Regular cardiac myocyte (primary cell): ENCODE results near the gene METTL2A. TPM values are rescaled to one million over a fixed set of nuclear protein-coding genes. Genes with fewer than 3 reads are reported as not detected.

Experiments used
- total RNA-seq: library from RNA; depleted of rRNA; stranded (reverse); fragments of >200 nt; gene quantifications from 2 replicates; pipeline ENCODE4 v1.2.3, GENCODE V29; 2014

Gene METTL2A, protein sequence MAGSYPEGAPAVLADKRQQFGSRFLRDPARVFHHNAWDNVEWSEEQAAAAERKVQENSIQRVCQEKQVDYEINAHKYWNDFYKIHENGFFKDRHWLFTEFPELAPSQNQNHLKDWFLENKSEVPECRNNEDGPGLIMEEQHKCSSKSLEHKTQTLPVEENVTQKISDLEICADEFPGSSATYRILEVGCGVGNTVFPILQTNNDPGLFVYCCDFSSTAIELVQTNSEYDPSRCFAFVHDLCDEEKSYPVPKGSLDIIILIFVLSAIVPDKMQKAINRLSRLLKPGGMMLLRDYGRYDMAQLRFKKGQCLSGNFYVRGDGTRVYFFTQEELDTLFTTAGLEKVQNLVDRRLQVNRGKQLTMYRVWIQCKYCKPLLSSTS
- 22.3 and 30.1 TPM in 2 replicates for total RNA-seq

DNA sequence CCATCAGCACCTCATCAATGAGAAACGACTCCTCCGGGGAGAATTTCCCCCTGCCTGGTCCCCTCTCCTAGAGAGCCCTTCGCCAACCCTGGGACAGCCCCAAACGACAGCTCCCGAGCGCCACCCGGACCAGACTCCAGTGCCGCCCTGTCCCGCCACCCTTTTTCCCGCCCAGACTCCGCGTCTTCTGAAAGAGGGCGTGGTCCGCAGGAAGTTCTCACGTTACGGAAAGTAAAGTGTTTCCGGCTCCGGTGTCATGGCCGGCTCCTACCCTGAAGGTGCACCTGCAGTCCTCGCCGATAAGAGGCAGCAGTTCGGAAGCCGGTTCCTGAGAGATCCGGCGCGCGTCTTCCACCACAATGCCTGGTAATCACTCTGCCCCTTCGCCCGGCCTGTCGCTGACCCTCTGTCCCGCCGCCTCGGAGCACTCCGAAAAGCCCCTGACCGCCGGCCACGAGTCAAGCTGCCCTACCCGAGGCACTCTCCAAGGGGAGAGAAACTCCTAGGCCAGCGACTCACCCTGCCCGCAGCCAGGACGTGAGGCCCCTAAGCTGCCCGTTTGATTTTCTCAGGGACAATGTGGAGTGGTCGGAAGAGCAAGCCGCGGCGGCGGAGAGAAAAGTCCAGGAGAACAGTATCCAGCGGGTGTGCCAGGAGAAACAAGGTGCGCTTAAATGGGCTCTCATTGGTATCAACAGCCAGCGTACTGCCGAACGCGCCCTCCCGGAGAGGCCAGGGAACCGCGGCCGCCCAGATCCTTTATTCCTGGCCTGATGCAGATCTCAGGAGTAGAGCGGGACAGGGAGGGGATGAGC lies at the start of gene METTL2A:
Gene METTL2A, plus strand, starts transcription at position 251 of the 815 bp plus-strand sequence. Its CDS starts 6 bp downstream, at position 257.

DNA sequence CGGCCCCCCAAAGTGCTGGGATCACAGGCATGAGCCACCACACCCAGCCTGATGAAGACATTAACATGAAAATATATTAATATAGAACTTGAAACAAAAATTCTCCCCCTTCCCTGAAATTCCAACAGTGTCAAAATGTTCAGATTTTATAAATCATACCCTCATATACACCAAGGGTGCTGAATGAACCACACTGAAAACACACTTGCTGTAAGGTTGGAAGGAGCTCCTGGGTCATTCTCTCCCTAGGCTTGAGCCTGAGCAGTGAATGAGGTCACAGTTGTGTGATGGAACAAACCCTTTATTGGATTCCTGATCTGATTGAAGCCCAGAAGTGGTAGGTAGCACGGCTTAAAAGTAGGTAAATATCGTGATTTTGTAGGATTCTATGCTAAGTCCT lies 43.4 kb upstream of the METTL2A start, which contains the start of gene EFCAB3:
Gene EFCAB3, plus strand, starts transcription at position 301 of the 400 bp plus-strand sequence. CDS start 2,427 bp downstream, outside the sequence.

DNA sequence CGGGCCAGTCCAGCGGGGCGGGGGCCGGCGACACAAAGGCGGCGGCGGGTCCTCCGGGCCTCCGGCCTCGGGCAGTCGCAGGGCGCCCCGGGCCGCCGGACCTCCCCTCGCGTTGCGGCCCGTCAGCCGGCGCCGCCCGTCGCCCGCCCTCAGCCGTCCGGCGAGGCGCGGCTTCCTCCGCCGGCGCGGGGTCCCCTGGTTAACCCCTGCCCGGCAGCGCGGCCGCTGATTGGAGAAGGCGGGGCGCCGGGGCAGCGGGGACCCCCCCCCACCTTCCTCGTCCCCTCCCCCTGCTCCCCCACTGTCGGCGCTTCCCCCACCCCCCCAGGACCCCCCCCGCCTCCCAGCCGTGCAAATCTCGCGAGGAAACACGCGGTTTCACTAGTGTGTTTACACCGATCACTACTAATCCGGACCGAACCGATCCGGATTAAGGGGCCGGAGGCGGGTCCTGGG lies 54.8 kb downstream of the METTL2A start, which contains the start of gene TLK2:
Gene TLK2, plus strand, starts transcription at position 402 of the 456 bp plus-strand sequence. CDS start 2,301 bp downstream, outside the sequence.

Other genes starting within 250 kb of the METTL2A start
- not detected in 2 replicates for gene EFCAB3, start 43.3 kb upstream of the METTL2A start, total RNA-seq
- gene TLK2, start 54.9 kb downstream of the METTL2A start, total RNA-seq = 49.0 and 53.7 TPM in 2 replicates
- 146 and 230 TPM in 2 replicates for gene MRC2, start 203.8 kb downstream of the METTL2A start, total RNA-seq